HepG2 (cell line): ENCODE results near the gene SINHCAF. TPM values are rescaled to one million over a fixed set of nuclear protein-coding genes. Genes with fewer than 3 reads are reported as not detected.

ENCODE experiments used
- AKNA ChIP-seq: sonication (generic); formaldehyde crosslinking; IDR thresholded peaks from 2 replicates; pipeline ENCODE4 v1.4.0; 2020; ENCODE audit warnings: missing genetic modification reagents, borderline replicate concordance
- CEBPZ ChIP-seq: IDR thresholded peaks from 2 replicates; pipeline ENCODE4 v1.6.1; 2012; ENCODE audit warnings: low read length, improper control_type of control experiment
- CTCF ChIP-seq: sonication (generic); formaldehyde crosslinking; IDR thresholded peaks from 2 replicates; pipeline ENCODE4 v1.5.0; 2020; ENCODE audit warnings: mild to moderate bottlenecking, missing genetic modification reagents, moderate library complexity
- HOXD1 ChIP-seq: sonication (generic); formaldehyde crosslinking; IDR thresholded peaks from 2 replicates; pipeline ENCODE4 v1.5.0; 2020; ENCODE audit warnings: missing genetic modification reagents
- KAT2B ChIP-seq: fragments of 150-350 bp; IDR thresholded peaks from 2 replicates; pipeline ENCODE4 v1.6.1; 2014; ENCODE audit warnings: low read depth, low read length, borderline replicate concordance
- MAX ChIP-seq: IDR thresholded peaks from 2 replicates; pipeline ENCODE4 v1.6.1; 2012; ENCODE audit warnings: inconsistent platforms
- MEIS2 ChIP-seq: sonication (generic); formaldehyde crosslinking; IDR thresholded peaks from 2 replicates; pipeline ENCODE4 v1.9.0; 2021; ENCODE audit warnings: mild to moderate bottlenecking, missing genetic modification reagents
- MLX ChIP-seq: IDR thresholded peaks from 2 replicates; pipeline ENCODE4 v1.6.1; 2016
- RNF2 ChIP-seq: fragments of 450-650 bp; conservative IDR thresholded peaks from 2 replicates; pipeline ENCODE4 v1.6.1; 2016; ENCODE audit warnings: low read depth
- SIX4 ChIP-seq: sonication (generic); formaldehyde crosslinking; IDR thresholded peaks from 2 replicates; pipeline ENCODE4 v1.4.0; 2020; ENCODE audit warnings: missing genetic modification reagents
- SRY ChIP-seq: sonication (generic); formaldehyde crosslinking; IDR thresholded peaks from 2 replicates; pipeline ENCODE4 v1.8.0; 2022; ENCODE audit warnings: mild to moderate bottlenecking, missing genetic modification reagents
- ZBTB46 ChIP-seq: sonication (generic); formaldehyde crosslinking; IDR thresholded peaks from 2 replicates; pipeline ENCODE4 v1.4.0; 2020; ENCODE audit warnings: mild to moderate bottlenecking, missing genetic modification reagents, borderline replicate concordance
- ZNF235 ChIP-seq: sonication (generic); formaldehyde crosslinking; IDR thresholded peaks from 2 replicates; pipeline ENCODE4 v1.8.1; 2023; ENCODE audit warnings: mild to moderate bottlenecking, missing genetic modification reagents, borderline replicate concordance
- ZNF282 ChIP-seq: fragments of 450-650 bp; IDR thresholded peaks from 2 replicates; pipeline ENCODE4 v1.6.1; 2018; ENCODE audit not compliant: partially characterized antibody
- ZNF547 ChIP-seq: sonication (generic); formaldehyde crosslinking; IDR thresholded peaks from 2 replicates; pipeline ENCODE4 v1.5.1; 2020; ENCODE audit warnings: mild to moderate bottlenecking, missing genetic modification reagents
- ZNF672 ChIP-seq: sonication (generic); formaldehyde crosslinking; IDR thresholded peaks from 2 replicates; pipeline ENCODE4 v1.8.1; 2022; ENCODE audit warnings: missing genetic modification reagents
- ZNF75D ChIP-seq: sonication (generic); formaldehyde crosslinking; IDR thresholded peaks from 2 replicates; pipeline ENCODE4 v1.8.1; 2023; ENCODE audit warnings: missing genetic modification reagents, mild to moderate bottlenecking, borderline replicate concordance
- polyA plus RNA-seq, 8 experiments: library from polyadenylated mRNA; depleted of rRNA in 3 of 8; stranded (reverse) in 7 of 8; unstranded in 1 of 8; fragments of >200 nt; fragmentation: Illumina TruSeq in 4 of 8; extraction: Trizol in 4 of 8; gene quantifications; 2 replicates each; pipeline versions ENCODE4 v1.2.1 to v1.2.3, GENCODE V29; 2011 to 2016; ENCODE audit warnings: low read depth in 4 of 8, missing spikeins in 1 of 8, mixed read lengths in 1 of 8; ENCODE audit not compliant: insufficient read depth in 1 of 8
- total RNA-seq, 5 experiments: library from RNA; depleted of rRNA; stranded (reverse); fragments of >200 nt; fragmentation: Illumina TruSeq; extraction: Trizol; gene quantifications; 2 replicates each; pipeline ENCODE4 v1.2.3, GENCODE V29; 2016; ENCODE audit warnings: low read depth in 1 of 5

The SINHCAF gene
- total and polyA plus RNA-seq, 2 of the 13 experiments (the other 11 are each of a cell fraction or from before 2014, with no cell fraction given) = 54.6 to 97.8 TPM

- TF ChIP-seq CTCF (no peak), ZNF547 (CRISPR knock-in tag) (no peak), MAX (peak; percentile 74), ZNF672 (no peak), CEBPZ (no peak), ZNF282 (no peak), MEIS2 (peak; percentile 40; the same call in 1 of the 2 replicates), ZNF75D (no peak), SIX4 (CRISPR knock-in tag) (no peak), RNF2 (no peak; the same call in 1 of the 2 replicates), AKNA (CRISPR knock-in tag) (no peak), MLX (CRISPR knock-in tag) (no peak), ZNF235 (CRISPR knock-in tag) (no peak), KAT2B (no peak), HOXD1 (CRISPR knock-in tag) (no peak), ZBTB46 (CRISPR knock-in tag) (no peak), SRY (CRISPR knock-in tag) (no peak)
Observed at GRCh38 chr12:31325877-31326631, at the start of gene SINHCAF (continued).
